ENCODE results near the gene CKM. TPM values are rescaled to one million over a fixed set of nuclear protein-coding genes. Genes with fewer than 3 reads are reported as not detected.
"Not testable (repeated sequence)": the region's sequence is repeated elsewhere in the genome, so short reads cannot be mapped to it uniquely, and the experiment has no call there.

The CKM gene
- total RNA-seq, 1 experiment from 2014 or later, result not detected

- Mint-ChIP-seq H3K4me1 (ENCODE audit: low read depth, unreplicated experiment) (no peaks in the 10 kb centered on the region), H3K4me3 (ENCODE audit: unreplicated experiment) (no peak overlapping the region), H3K36me3 (ENCODE audit: insufficient read depth, unreplicated experiment) (no peaks in the 10 kb centered on the region), H3K27ac (ENCODE audit: unreplicated experiment) (no peak overlapping the region), H3K27me3 (ENCODE audit: insufficient read depth, unreplicated experiment) (peaks cover 7% of the 10 kb centered on the region), H3K9me3 (ENCODE audit: unreplicated experiment) (no peaks in the 10 kb centered on the region)
- CTCF ChIA-PET, result no interaction called here
- no peaks in the 10 kb centered on the region for H3K9me3 ChIP-seq
- TF ChIP-seq CTCF (IDR thresholded peaks at IDR 0.05; ENCODE audit: insufficient read depth in 1 of 2, low read depth in 1 of 2, low read length in 1 of 2, severe bottlenecking in 1 of 2, unreplicated experiment in 1 of 2), result no peak
- no peaks in the 10 kb centered on the region for H3K36me3 ChIP-seq (ENCODE audit: control insufficient read depth, insufficient read depth, low read length)
- no TSS peak for BruUV-seq (replicated peaks)
- POLR2A ChIA-PET, result no interaction called here
- H3K27me3 ChIP-seq (replicated peaks; ENCODE audit: control insufficient read depth, insufficient read depth, low read length), result 0 out of 2 replicates have a peak, but pooled peaks cover 1% of the 10 kb centered on the region
- intact Hi-C loops (cut with micrococcal nuclease; ENCODE audit: unreplicated experiment), result no loop called here
- no peaks in the 10 kb centered on the region for H3K4me1 ChIP-seq
- no peak overlapping the region for H3K4me3 ChIP-seq (ENCODE audit: low read depth, low read length)
- DNase-seq, result no peak
These were observed 11.1 kb downstream of the CKM start for GRCh38 chr19:45311621-45312020.

GRCh38 chr19:45309322-45309721 lies 13.4 kb downstream of the CKM start:
- H3K27me3 Mint-ChIP-seq (ENCODE audit: insufficient read depth, unreplicated experiment); H3K27me3 ChIP-seq (replicated peaks; ENCODE audit: control insufficient read depth, insufficient read depth, low read length); H3K9me3 Mint-ChIP-seq (ENCODE audit: unreplicated experiment); DNase-seq; H3K4me1 Mint-ChIP-seq (ENCODE audit: low read depth, unreplicated experiment); POLR2A ChIA-PET; intact Hi-C loops (cut with micrococcal nuclease; ENCODE audit: unreplicated experiment); H3K4me3 Mint-ChIP-seq (ENCODE audit: unreplicated experiment); H3K9me3 ChIP-seq; H3K4me1 ChIP-seq; H3K27ac Mint-ChIP-seq (ENCODE audit: unreplicated experiment); H3K4me3 ChIP-seq (ENCODE audit: low read depth, low read length); BruUV-seq (replicated peaks); H3K36me3 Mint-ChIP-seq (ENCODE audit: insufficient read depth, unreplicated experiment); H3K36me3 ChIP-seq (ENCODE audit: control insufficient read depth, insufficient read depth, low read length): not testable (repeated sequence)
- CTCF ChIA-PET, result interaction anchor here (0.7 kb wide), 1 partner anchor 320 kb away, joined by 4 read pairs; no protein-coding TSS in a partner anchor

GRCh38 chr19:45307361-45307760 lies 15.3 kb downstream of the CKM start:
- H3K4me1 Mint-ChIP-seq (ENCODE audit: low read depth, unreplicated experiment), result no peaks in the 10 kb centered on the region
- H3K36me3 Mint-ChIP-seq (ENCODE audit: insufficient read depth, unreplicated experiment), result peaks cover 13% of the 10 kb centered on the region
- no peaks in the 10 kb centered on the region for H3K4me1 ChIP-seq
- ChIA-PET CTCF (no interaction called here), POLR2A (interaction anchor here (0.6 kb wide), 1 partner anchor 461 kb away, joined by 9 read pairs; the partner anchor contains the start of gene NECTIN2)
- no peak for TF ChIP-seq CTCF (IDR thresholded peaks at IDR 0.05; ENCODE audit: insufficient read depth in 1 of 2, low read depth in 1 of 2, low read length in 1 of 2, severe bottlenecking in 1 of 2, unreplicated experiment in 1 of 2)
- no TSS peak for BruUV-seq (replicated peaks)
- no peaks in the 10 kb centered on the region for H3K27me3 ChIP-seq (replicated peaks; ENCODE audit: control insufficient read depth, insufficient read depth, low read length)
- no peaks in the 10 kb centered on the region for H3K9me3 Mint-ChIP-seq (ENCODE audit: unreplicated experiment)
- intact Hi-C loops (cut with micrococcal nuclease; ENCODE audit: unreplicated experiment), result no loop called here
- H3K27ac Mint-ChIP-seq (ENCODE audit: unreplicated experiment), result no peak overlapping the region
- H3K4me3 ChIP-seq (ENCODE audit: low read depth, low read length), result no peak overlapping the region
- H3K9me3 ChIP-seq, result 0 out of 2 replicates have a peak, but pooled peaks cover 2% of the 10 kb centered on the region
- no peaks in the 10 kb centered on the region for H3K36me3 ChIP-seq (ENCODE audit: control insufficient read depth, insufficient read depth, low read length)
- no peak overlapping the region for H3K4me3 Mint-ChIP-seq (ENCODE audit: unreplicated experiment)
- H3K27me3 Mint-ChIP-seq (ENCODE audit: insufficient read depth, unreplicated experiment), result no peaks in the 10 kb centered on the region
- no peak for DNase-seq

GRCh38 chr19:45306518-45307027 lies 16.1 kb downstream of the CKM start:
- Histone ChIP-seq H3K36me3 (ENCODE audit: control insufficient read depth, insufficient read depth, low read length) (no peaks in the 10 kb centered on the region), H3K27me3 (replicated peaks; ENCODE audit: control insufficient read depth, insufficient read depth, low read length) (no peaks in the 10 kb centered on the region), H3K4me1 (no peaks in the 10 kb centered on the region), H3K9me3 (0 out of 2 replicates have a peak, but pooled peaks cover 2% of the 10 kb centered on the region), H3K4me3 (ENCODE audit: low read depth, low read length) (no peak overlapping the region)
- Mint-ChIP-seq H3K27ac (ENCODE audit: unreplicated experiment) (no peak overlapping the region), H3K27me3 (ENCODE audit: insufficient read depth, unreplicated experiment) (no peaks in the 10 kb centered on the region), H3K4me1 (ENCODE audit: low read depth, unreplicated experiment) (no peaks in the 10 kb centered on the region), H3K36me3 (ENCODE audit: insufficient read depth, unreplicated experiment) (peaks cover 13% of the 10 kb centered on the region), H3K9me3 (ENCODE audit: unreplicated experiment) (no peaks in the 10 kb centered on the region), H3K4me3 (ENCODE audit: unreplicated experiment) (no peak overlapping the region)
- ChIA-PET POLR2A (no interaction called here), CTCF (no interaction called here)
- BruUV-seq (replicated peaks), result no TSS peak
- intact Hi-C loops (cut with micrococcal nuclease; ENCODE audit: unreplicated experiment), result no loop called here
- no peak for DNase-seq
- no peak for TF ChIP-seq CTCF (IDR thresholded peaks at IDR 0.05; ENCODE audit: insufficient read depth in 1 of 2, low read depth in 1 of 2, low read length in 1 of 2, severe bottlenecking in 1 of 2, unreplicated experiment in 1 of 2)
